Stomach (tissue), 9 donors: ENCODE data around the gene STYXL1. TPM values are rescaled to one million over a fixed set of nuclear protein-coding genes. Genes with fewer than 3 reads are reported as not detected.

Experiments used
- DNase-seq, 2 donors: peaks; one replicate each; pipeline versions ENCODE4 v3.0.0 to v3.0.0-alpha.2; 2013 to 2019
- H3K27ac ChIP-seq, 5 donors: fragments of 200-600 bp in 4 of 5; sonication (generic) in 4 of 5; one replicate each; pipeline ENCODE4 v1.5.1; 2013 to 2019; ENCODE audit warnings: mild to moderate bottlenecking in 1 of 5, moderate library complexity in 1 of 5
- H3K27me3 ChIP-seq, 3 donors: fragments of 200-600 bp; sonication (generic); one replicate each; pipeline ENCODE4 v1.5.1; 2017 to 2019; ENCODE audit warnings: mixed run types in 1 of 3
- H3K36me3 ChIP-seq, 4 donors: fragments of 200-600 bp; sonication (generic); 1 replicate in 3 of 4; 2 replicates in 1 of 4; pipeline ENCODE4 v1.5.1; 2016 to 2019
- H3K4me1 ChIP-seq, 4 donors: fragments of 200-600 bp; sonication (generic); one replicate each; pipeline ENCODE4 v1.5.1; 2016 to 2019
- H3K4me3 ChIP-seq, 4 donors: fragments of 200-600 bp; sonication (generic) in 3 of 4; one replicate each; pipeline ENCODE4 v1.5.1; 2016 to 2019; ENCODE audit warnings: mild to moderate bottlenecking in 1 of 4
- H3K9me3 ChIP-seq, 4 donors: fragments of 200-600 bp; sonication (generic); one replicate each; pipeline ENCODE4 v1.5.1; 2016 to 2019
- CTCF ChIP-seq, 7 experiments: fragments of 450-650 bp in 4 of 7; fragments of 200-600 bp in 3 of 7; sonication (generic) in 3 of 7; IDR thresholded peaks; one replicate each; pipeline ENCODE4 v1.5.1; 2016 to 2019; ENCODE audit warnings: antibody characterized with exemption in 7 of 7, control low read depth in 2 of 7, mild to moderate bottlenecking in 1 of 7
- EP300 ChIP-seq: sonication (generic); formaldehyde crosslinking; IDR thresholded peaks from one replicate; pipeline ENCODE4 v1.6.1; 2017; ENCODE audit warnings: antibody characterized with exemption
- POLR2A ChIP-seq, 4 donors: fragments of 450-650 bp; IDR thresholded peaks; one replicate each; pipeline ENCODE4 v1.6.1; 2016; ENCODE audit warnings: antibody characterized with exemption in 4 of 4, control low read depth in 2 of 4, mild to moderate bottlenecking in 1 of 4, moderate library complexity in 1 of 4
- POLR2AphosphoS5 ChIP-seq, 3 donors: sonication (generic); formaldehyde crosslinking; IDR thresholded peaks; one replicate each; pipeline ENCODE4 v1.6.1; 2016; ENCODE audit warnings: antibody characterized with exemption in 3 of 3
- WGBS, 5 donors: extraction: QIAGEN DNeasy Blood & Tissue Kit in 3 of 5; methylation state at CpG; one replicate each; pipeline versions ENCODE4 v1.1.5 to v1.1.7; 2013 to 2018; 5-methylcytosine and 5-hydroxymethylcytosine counted together
- intact Hi-C: fragments of 100-400 bp; cut with DNase I; formaldehyde crosslinking; loops from one replicate; pipeline ENCODE4 v1.15.1; 2023; ENCODE audit warnings: low total_unique reads
- polyA plus RNA-seq, 3 donors: library from polyadenylated mRNA; stranded (reverse); fragments of 200-250 nt; gene quantifications; one replicate each; pipeline ENCODE4 v1.2.3, GENCODE V29; 2013
- total RNA-seq, 5 donors: library from RNA; depleted of rRNA; stranded (reverse); fragments of >200 nt; gene quantifications; one replicate each; pipeline versions ENCODE4 v1.1.0 to v1.2.3, GENCODE V29; 2014 to 2016
- donor health status: healthy with polysubstance abuse.
- donor health status: Bipolar disorder and iron deficiency.
- donor health status: healthy.

STYXL1 gene
- total and polyA plus RNA-seq, 8 donors: 12.3 to 58.1 (median 33.4) TPM

DNA sequence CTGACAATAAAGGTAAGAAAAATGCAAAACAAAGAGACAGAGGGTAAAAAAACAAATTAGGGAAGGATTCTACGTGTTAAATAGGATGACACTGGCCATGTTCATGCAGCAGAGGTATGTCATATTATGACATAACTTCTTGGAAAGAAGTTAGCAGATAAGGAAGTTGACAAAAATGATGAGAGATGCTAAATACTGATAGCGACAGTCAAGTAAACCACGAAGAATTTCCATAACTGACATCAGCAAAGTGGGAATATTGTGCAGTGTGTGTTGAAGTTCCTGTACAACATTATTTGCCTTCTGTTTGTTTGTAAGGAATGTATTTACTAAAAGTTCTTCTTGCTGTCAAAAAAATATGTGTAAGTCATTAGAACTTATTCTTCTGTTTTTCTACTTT, 29.6 kb upstream of the STYXL1 start:
- DNase-seq: no peak
- Histone ChIP-seq H3K36me3 (no peaks in the 10 kb centered on the region), H3K4me3 (no peak overlapping the region), H3K9me3 (peaks cover 0 to 9% (median 4%) of the 10 kb centered on the region in 4 donors), H3K27ac (no peak overlapping the region), H3K27me3 (no peaks in the 10 kb centered on the region), H3K4me1 (no peaks in the 10 kb centered on the region)
- intact Hi-C loops: no loop called here
- TF ChIP-seq EP300 (no peak), CTCF (IDR thresholded peaks at IDR 0.05) (no peak), POLR2A (IDR thresholded peaks at IDR 0.05) (no peak), POLR2AphosphoS5 (IDR thresholded peaks at IDR 0.05) (no peak)
- WGBS, 5 donors: 58 to 66% (median 65%) methylated on average over 3 of the region's 3 CpGs

- Histone ChIP-seq H3K4me3 (no peak overlapping the region), H3K27me3 (no peaks in the 10 kb centered on the region), H3K36me3 (no peaks in the 10 kb centered on the region), H3K9me3 (peaks cover 0 to 9% (median 4%) of the 10 kb centered on the region in 4 donors), H3K27ac (no peak overlapping the region), H3K4me1 (no peaks in the 10 kb centered on the region)
- TF ChIP-seq EP300: no peak
- TF ChIP-seq CTCF (IDR thresholded peaks at IDR 0.05): no peak
- TF ChIP-seq POLR2A (IDR thresholded peaks at IDR 0.05): no peak
- TF ChIP-seq POLR2AphosphoS5 (IDR thresholded peaks at IDR 0.05): no peak
- DNase-seq: no peak
- WGBS, 5 donors: 87 to 92% (median 89%) methylated on average over 6 of the region's 6 CpGs
- intact Hi-C loops: no loop called here
Observed at GRCh38 chr7:76076995-76077394, 29.2 kb upstream of the STYXL1 start.

DNA sequence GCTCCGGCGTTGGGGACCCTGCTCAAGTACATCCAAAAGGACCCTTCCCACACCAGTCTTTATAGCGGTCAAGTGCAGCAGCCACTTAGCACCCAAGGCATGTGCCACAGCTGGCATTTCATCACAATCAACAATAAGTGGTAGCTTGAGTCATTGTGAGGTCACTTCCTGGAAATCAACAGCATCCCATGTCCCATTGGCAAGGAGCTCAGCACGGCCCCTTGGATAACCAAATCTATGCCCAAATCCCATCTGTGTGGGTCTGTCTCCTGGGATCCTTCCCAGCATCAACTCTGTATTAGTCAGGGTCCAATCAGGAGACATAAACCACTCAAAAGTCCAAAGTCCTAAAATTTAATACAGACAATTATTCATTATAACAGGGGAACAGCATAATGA, 27.2 kb upstream of the STYXL1 start:
- 94 to 98% (median 95%) methylated on average over 4 of the region's 4 CpGs for WGBS, 5 donors
- intact Hi-C loops: no loop called here
- Histone ChIP-seq H3K36me3 (no peaks in the 10 kb centered on the region), H3K9me3 (peaks cover 0 to 9% (median 4%) of the 10 kb centered on the region in 4 donors), H3K4me1 (peaks cover 0 to 11% (median 0%) of the 10 kb centered on the region in 4 donors), H3K27ac (no peak overlapping the region), H3K27me3 (no peaks in the 10 kb centered on the region), H3K4me3 (no peak overlapping the region)
- DNase-seq: no peak
- TF ChIP-seq POLR2AphosphoS5 (IDR thresholded peaks at IDR 0.05) (no peak), CTCF (IDR thresholded peaks at IDR 0.05) (no peak), POLR2A (IDR thresholded peaks at IDR 0.05) (no peak), EP300 (no peak)

- H3K4me3 ChIP-seq: no peak overlapping the region
- TF ChIP-seq POLR2A (IDR thresholded peaks at IDR 0.05) (no peak), CTCF (IDR thresholded peaks at IDR 0.05) (no peak), EP300 (no peak), POLR2AphosphoS5 (IDR thresholded peaks at IDR 0.05) (no peak)
- H3K27ac ChIP-seq: no peak overlapping the region
- intact Hi-C loops: no loop called here
- DNase-seq: no peak
- peaks cover 0 to 16% (median 2%) of the 10 kb centered on the region in 4 donors for H3K4me1 ChIP-seq
- 96 to 98% (median 97%) methylated on average over 35 of the region's 35 CpGs for WGBS, 5 donors
- no peaks in the 10 kb centered on the region for H3K36me3 ChIP-seq
- peaks cover 0 to 9% (median 4%) of the 10 kb centered on the region in 4 donors for H3K9me3 ChIP-seq
- H3K27me3 ChIP-seq: no peaks in the 10 kb centered on the region
Observed at GRCh38 chr7:76074306-76074971, 26.6 kb upstream of the STYXL1 start.
